ENCODE data around the gene NAV2.
"Not testable (repeated sequence)": the region's sequence is repeated elsewhere in the genome, so short reads cannot be mapped to it uniquely, and the experiment has no call there.

The NAV2 gene

DNA sequence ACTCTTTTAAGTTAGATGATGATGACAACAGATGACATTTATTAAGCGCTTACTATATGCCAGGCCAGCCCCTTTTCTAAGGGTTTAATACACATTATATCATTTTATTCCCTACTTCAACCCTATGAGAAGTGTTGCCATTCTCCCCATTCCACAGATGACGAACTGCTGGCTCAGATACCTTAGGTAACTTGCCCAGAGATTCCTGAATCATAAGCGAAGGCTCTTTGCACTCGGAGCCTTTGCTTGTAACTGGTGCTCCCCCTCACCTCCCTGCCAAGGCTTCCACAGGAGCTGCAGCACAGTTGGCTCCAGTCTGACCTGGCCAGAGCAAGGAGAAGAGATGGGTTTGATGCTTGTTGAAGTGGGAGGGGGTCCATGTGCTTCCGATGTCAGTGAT is 404.7 kb downstream of the NAV2 start:
- DNase-seq (ENCODE audit: low read depth in 2 of 2), result no peak

DNA sequence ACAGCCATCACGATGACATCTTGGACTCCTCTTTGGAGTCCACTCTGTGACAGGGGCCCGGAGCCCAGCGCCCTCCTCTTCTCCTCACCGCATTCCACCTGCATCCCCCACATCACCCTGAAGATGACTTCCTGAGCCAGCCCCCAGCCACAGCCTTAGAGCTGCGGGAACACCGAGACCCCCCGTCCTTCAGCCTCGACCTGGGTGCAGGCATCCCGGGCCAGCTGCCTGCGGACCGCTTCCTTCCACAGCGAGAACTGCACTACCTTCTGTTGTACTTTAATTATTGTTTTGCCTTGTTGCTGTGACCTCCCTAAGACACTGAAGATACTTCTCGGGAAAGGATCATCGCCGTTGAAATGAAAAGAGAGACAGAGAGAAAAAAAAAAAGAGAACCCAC is 405.6 kb downstream of the NAV2 start:
- no peak for DNase-seq (ENCODE audit: low read depth in 2 of 2)

DNA sequence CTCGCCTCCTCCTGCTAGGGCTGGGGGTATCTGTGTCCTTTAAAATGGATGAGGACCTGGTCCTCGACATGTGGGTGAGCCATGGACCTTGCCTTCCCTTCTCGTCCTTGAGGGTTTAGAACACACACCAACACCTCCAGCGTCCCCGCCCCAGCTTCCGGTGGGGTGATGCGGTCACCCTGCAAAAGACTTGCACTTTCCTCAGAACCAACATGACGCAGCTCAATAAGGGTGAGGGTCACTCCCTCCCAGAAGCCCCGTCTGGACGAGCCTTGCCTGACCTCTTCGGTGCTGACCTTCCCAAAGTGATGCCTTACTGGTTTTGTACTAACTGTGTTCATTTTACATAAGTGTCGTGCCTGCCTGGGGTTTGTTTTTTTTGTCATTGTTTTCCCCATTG is 406.7 kb downstream of the NAV2 start:
- no peak for DNase-seq (ENCODE audit: low read depth in 2 of 2)

DNA sequence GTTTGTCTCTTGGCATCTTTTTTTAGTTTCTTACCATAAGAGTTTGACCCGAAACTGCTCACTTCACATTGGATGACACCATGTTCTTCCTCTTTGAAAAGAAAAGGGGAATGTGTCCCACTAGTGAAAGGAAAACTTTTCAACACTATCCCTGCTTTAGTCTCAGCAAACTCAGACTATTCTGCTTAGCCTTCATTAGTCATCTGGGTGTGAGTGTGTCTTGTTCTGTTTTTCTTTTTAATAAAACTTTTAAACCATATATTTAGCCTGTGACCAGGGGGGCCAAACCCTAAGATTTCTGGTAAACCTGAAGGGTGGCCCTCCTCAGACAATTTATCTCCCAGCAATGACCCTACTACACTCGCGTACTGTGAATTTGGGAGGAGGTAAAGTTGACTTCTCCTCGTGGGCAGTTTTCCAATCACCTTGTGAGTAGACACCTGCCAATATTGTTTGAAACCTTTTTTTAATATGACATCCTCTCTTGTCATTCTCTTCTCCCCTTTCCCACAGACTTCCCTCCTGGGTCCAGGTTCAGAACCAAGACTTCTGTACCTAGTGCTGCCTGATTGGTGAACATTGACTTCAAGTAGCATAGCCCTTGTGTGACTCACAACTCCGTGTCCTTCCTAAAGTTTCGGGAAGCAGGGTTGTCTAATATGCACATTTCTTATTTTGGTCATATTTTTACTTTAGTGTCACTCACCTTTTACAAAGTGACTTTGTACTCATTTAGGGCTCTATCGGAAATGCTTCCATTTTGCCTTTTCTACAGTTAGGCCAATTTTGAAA is 407.7 kb downstream of the NAV2 start:
- no peak for DNase-seq (ENCODE audit: low read depth in 2 of 2)

DNA sequence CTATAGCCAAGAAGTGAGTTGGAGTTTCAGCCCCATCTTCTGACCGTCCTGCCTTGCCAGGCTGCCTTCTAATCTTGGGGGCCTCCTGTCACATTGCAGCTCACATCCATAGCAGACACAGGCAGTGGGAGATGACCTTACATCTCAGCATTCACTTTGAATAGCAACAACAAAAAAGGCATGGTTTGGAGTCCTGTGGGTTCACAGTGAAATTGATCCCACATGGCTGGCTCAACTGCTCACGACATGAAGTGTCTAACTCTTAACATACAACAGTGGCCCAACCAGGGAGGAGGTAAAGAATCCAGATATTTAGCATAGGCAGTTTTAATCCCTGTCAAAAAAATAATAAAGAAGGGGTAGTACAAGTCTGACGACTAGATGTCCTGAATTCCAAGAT is 409.5 kb downstream of the NAV2 start:
- no peak for DNase-seq (ENCODE audit: low read depth in 2 of 2)

DNA sequence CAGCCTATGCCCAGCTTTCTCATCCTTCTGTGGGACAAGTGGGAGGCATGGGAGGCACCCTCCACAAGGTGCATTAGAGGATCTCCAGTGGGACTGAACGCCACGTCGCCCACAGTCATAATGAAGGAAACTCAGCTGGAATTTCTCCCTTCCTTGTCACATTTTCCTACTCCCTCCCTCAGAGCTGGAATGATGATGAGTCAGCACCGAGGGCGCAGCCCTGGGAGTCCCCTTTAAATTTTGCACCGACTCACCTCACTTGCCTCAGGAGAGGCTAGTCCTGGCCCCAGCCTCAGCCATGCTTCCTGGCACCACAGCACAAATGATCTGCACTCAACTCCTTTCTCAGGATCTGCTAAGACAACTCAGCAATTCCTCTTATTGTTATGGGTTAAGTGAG is 413.3 kb downstream of the NAV2 start:
- no peak for DNase-seq (ENCODE audit: low read depth in 2 of 2)

DNA sequence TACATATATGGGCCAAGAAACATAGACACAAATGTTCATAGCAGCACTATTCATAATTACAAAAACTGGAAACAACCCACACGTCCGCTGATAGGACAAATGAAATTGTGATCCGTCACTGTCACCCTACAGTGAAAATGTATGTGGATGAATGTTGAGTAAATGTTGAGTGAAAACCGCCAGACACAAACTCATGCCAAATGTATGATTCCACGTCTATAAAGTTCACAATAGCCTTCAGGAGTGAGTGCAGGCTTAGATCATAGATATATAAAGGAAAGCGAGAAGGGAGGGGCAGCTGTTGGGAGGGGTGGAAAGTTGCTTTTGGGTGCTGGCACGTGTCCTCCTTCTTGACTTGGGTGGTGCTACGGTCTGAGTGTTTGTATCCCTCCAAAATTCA is 414.1 kb downstream of the NAV2 start:
- no peak for DNase-seq (ENCODE audit: low read depth in 2 of 2)

DNA sequence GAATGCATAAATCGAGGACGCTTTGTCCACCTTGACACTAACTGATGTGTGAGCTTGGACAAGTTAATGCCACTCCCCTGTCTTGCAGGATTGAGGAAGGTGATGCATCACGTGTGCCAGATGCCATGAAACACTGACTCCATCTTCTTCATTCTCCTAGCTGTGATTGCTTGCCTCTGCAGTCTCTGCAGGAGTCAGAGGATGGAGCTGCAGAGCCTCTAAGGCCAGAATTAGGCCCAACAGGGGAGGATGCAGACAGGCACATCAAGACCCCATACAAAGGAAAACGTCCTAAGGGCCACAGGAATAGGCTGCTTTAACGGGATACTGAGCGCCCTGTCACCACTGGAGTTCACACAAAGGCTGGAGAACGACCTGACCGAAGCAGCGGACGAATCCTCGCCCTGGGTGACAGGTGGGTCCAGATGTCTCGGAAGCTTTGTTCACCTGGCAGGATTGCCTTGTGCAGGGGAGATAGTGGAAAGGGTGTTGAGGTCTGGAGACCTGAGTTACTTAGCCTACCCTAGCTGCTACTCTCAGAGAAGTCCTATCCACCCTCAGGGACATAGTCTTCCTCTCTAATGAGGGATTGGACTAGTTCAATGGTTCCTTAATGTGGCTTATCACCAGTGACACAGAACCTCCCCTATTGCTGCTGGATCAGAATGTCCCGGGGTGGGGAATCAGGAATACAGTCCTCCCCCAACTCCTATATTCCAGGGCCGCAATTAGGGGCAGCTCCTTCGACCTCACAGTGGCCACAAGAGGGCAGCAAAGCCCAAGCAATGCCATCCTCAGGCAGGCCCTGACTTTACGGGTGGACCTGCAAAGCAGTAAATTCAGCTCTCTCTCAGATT is 415.3 kb downstream of the NAV2 start:
- DNase-seq (ENCODE audit: low read depth in 2 of 2), result peak; percentile 69 to 74

DNA sequence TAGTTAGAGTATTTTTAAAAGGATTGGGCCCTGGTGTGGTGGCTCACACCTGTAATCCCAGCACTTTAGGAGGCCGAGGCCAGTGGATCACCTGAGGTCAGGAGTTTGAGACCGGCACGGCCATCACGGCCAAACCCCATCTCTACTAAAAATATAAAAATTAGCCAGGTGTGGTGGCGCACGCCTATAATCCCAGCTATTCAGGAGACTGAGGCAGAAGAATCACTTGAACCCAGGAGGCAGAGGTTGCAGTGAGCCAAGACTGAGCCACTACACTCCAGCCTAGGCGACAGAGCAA is 415.8 kb downstream of the NAV2 start:
- DNase-seq (ENCODE audit: low read depth in 2 of 2), result not testable (repeated sequence)

DNA sequence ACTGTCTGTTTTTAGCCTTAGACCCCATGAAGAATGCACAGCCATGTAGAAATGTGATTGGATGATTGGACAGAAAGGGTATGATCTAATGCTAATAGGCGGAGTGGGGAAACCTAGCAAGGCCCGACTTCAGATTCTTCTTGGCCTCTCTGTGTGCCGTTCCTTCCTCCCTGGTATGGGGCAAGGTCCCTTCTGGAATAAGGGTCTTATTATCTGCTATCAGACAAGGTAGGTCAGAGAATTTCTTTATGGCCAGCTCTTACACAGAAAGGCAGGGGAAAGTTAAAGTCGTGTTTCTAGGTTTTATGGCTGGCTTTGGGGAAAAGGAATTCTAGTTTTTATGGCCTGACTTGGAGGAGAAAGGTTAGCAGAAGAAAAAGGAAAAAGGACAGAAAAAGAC is 417.0 kb downstream of the NAV2 start:
- no peak for DNase-seq (ENCODE audit: low read depth in 2 of 2)

DNA sequence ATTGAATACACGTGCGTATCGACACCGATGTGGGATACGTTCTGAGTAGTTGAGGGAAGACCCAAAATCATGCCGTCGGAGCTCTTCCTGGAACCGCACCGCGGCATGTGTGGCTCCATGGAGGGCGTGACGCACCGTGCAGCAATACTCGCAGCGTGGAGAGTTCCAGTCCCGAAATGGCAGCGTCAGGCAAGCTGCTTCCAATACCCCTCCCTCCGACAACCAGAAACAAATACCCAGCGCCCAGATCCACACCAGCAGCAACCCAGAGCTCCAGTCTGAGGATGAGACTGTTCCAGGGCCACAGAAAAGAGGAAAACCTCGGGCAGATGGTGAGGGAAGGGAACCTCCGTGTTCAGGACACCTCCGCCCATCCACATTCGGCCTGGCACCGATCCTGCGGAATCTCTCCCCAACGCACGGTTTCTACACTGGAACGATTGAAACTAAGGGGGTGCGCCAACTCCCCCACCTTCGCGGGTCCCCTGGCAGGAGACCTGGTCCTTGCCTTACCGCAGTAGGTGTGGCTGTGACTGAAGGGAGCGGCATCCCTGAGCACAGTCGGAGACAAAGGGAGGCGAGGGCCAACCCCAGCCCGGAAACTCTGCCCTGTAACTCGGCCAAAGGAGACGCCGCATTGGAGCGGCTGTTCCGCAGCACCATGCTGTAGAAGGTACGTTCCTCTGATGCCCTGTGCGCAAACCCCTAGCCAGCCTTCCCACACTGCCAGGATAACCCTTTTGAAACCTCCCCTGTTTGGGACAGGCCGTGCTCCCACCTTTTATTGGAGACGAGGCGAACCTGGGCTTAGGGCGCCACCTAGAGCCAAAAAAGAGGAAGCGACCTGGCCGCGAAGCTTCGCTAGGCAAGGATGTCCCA is 419.4 kb downstream of the NAV2 start:
- DNase-seq (ENCODE audit: low read depth in 2 of 2), result no peak

DNA sequence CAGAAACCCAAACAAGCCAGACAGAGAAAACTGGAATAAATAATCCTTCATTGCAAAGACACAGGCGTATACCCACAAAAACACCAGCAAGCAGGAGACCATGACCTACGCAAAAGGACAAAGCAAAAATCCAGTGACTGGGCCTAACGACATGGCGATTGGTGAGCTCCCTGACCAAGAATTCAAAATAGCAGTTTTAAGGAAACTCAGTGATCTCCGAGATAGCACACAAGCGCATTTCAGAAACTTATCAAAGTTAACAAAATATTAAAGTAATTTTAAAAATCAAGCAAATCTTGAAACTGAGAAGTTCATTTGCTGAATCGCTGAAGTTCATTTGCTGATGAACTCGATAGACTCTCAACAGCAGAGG is 420.0 kb downstream of the NAV2 start:
- no peak for DNase-seq (ENCODE audit: low read depth in 2 of 2)

DNA sequence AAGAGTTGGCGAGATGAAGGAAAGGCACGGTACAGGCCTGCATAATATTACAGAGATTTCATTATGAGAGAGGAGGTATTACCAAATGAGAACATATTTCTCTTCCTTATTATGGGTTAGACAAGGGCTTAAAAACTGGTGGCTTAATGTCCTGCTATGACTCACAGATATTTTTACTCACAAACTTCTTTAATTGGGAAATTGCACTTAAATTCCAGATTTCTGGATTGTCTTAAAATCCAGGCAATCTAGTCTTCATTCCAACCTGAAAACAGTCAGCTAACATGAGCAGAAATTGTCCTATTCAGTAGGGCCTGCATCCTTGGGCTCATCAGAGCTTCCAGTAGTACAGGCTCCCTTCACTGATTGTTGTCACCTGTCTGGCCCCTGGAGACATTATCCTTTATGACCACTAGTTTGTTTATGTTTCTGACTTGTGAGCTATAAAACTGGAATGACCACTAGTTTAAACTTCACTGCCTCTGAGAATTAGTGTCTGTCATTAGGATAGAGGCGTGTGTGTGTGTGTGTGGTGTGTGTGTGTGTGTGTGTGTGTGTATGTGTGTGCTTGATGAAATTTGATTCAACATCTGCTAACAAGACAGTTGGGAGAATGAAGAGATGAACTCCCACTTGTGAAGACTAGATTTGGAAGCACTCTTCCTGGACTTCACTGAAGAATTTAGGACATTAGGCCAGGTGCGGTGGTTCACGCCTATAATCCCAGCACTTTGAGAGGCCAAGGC is 422.5 kb downstream of the NAV2 start:
- DNase-seq (ENCODE audit: low read depth in 2 of 2), result no peak

DNA sequence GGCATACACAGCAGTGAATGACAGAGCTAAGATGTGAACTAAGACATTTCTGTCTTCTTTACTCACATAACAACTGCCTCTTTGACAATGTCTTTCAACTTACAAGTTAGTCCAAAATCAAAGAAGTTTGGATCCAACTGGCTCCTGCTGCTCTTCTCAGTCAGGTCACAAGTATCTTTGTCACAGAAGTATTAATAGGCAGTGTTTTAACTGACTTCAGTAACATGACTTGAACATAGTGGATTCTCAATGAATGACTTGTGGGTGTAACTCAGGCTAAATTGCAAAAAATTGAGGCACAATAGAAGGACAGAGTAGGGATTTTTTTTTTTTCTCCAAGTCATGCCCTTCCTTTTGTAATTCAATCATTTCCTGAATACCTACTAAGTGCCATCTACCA is 425.0 kb downstream of the NAV2 start:
- no peak for DNase-seq (ENCODE audit: low read depth in 2 of 2)

DNA sequence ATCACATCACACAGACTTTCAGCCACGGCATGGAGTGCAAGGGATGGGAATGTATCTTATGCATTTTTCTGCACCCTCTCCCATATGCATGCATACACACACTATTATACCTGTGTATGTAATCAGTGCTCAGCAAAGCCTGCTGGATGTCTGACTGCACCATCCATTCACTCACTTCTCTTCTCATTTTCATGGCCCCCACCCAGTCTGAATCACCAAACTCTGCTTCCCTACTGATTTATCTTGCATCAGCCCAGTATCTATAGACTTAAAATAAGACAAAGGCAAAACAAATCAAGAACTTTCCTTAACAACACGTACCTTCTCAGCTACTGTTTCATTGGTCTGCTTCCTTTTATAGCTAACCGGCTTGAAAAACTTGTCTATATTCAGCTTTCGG is 426.1 kb downstream of the NAV2 start:
- DNase-seq (ENCODE audit: low read depth in 2 of 2), result no peak

DNA sequence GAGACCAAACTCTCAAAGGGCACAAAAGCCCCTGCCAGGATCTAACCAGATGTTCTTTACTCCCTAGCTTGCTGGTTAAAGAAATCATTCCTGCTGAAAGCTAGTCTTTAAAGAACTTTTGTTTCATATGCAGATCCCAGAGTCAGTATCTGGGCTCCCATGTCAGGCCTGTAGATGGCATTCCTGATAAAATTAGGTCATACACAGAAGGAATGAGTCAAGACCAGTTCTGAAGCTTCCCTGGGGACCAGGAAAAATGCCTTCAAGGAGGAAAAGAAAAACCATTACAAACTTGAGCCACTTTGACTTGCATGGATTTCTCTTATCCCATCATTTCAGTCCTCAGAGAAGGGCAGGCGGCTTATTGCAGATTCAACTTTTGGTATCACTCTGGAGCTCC is 441.7 kb downstream of the NAV2 start:
- DNase-seq (ENCODE audit: low read depth in 2 of 2), result no peak

DNA sequence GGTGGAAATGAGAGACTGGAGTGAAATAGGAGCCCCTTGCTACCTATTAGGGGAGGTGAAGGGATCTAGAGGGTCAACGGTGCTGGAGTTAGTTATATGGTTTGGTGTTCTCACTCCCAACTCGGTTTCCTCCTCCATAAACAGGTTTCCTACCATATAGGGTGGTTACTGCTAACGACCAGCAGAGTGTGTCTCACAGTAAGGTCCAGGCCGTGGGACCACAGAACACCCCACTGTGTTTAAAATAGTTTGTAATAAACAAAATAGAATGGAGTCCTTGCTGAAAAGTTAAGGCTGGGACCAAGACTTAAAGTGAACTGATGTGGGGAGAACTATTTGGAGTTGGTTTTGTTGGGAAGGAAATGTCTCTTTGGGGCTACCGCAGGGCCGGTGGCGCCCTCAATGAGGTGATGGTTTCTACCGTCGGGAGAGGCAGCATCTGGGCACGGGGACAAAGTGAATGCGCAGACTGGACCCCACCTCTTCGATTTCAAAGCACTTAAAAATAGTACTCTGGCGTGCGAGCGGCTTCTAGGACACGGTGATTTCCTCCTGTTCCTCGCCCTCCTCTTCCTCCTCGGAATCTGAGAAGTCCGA is 443.1 kb downstream of the NAV2 start:
- no peak for DNase-seq (ENCODE audit: low read depth in 2 of 2)

DNA sequence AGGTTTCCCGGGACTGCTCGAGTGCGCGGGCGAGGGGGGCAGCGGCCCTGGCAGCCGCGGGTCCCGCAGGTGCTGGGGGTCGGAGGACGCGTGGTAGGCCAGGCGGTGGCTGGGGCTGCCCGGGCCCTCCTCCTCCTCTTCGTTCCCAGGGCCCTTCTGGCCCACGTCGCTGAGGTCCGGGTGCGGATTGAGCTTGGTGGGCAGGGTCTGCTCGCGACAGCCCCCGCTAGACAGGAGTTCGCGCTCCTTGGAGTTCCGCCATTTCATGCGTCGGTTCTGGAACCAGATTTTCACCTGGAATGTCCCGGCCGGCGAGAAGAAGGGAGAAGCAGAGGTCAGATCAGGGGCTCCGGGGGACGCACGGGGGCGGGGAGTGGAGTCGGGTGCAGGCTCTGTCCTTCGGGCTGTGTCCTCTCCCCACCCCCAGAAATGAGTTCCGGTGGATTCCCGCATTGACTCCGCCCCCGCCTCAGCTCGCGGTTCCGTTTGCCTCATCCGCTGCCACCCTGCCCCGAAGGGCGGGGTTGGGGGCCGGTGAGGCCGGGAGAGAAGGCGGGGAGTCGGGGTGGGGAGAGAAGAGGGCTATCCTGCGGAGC is 443.7 kb downstream of the NAV2 start:
- no peak for DNase-seq (ENCODE audit: low read depth in 2 of 2)

DNA sequence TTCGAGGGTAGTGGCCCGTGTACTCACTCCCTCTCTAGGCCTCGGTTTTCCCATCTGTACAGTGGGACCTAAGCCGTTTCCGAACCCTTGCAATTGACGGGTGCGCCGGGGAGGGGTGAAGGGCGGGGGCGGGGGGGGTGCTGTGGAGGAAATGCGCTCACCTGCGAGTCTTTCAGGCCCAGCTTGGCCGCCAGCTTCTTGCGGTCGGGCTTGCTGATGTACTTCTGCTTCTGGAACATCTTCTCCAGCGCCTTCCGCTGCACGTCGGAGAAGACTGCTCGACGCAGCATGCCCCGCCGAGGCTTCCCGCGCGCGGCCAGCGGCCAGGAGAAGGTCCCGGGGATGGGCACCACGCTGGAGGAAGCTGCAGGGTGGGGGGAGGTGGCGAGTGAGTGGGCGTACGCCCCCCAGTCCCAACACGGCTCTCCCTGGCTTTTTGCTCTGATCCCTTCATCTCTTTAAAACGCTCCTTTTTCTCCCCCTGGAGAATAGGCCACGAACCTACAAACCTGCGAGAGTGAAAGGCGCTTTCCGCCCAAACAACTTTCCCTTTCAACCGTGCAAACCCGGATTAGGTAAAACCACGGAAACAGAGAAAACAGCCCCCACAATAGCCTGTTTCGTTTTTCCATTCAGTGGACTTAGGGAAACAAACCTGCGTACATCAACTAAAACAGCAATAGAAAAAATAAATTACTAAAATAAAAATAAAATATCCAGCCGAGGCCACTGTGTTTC is 444.4 kb downstream of the NAV2 start:
- no peak for DNase-seq (ENCODE audit: low read depth in 2 of 2)

DNA sequence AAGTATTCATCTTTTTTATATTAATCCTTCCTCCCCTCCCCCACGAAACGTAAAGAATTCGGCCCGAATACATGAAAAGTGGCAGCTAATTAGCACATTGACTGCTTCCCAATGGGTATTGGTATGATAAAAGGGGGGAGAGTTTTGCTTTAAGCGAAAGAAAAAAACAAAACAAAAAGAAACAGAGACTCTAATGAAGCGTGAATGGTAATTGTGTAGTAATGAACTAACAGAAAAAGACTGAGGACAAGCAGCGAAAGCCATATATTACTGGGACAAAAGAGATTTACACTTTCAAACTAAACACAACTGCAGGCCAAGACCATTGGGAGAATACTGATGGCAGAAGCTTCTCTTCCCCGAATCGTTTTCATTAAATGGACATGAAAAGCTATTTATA is 445.1 kb downstream of the NAV2 start:
- no peak for DNase-seq (ENCODE audit: low read depth in 2 of 2)
